ENCODE data around the gene IVL. TPM values are rescaled to one million over a fixed set of nuclear protein-coding genes. Genes with fewer than 3 reads are reported as not detected.
A peak's percentile ranks its signal among the peaks of the same experiment; 100 is the strongest.

IVL gene
- total and polyA plus RNA-seq, 2 donors from 2014 or later = not detected

GRCh38 chr1:152912471-152912870 is 4.1 kb downstream of the IVL start:
- Histone ChIP-seq H3K36me3 (ENCODE audit: control insufficient read depth in 2 of 3, insufficient read depth in 3 of 3, low read length in 3 of 3) (no peaks in the 10 kb centered on the region), H3K27ac (ENCODE audit: low read depth in 2 of 2, low read length in 2 of 2) (no peak overlapping the region), H3K27me3 (ENCODE audit: control insufficient read depth, insufficient read depth, low read length) (no peaks in the 10 kb centered on the region), H3K9me3 (ENCODE audit: control insufficient read depth in 2 of 3, insufficient read depth in 1 of 3, low read length in 3 of 3) (no peaks in the 10 kb centered on the region), H3K4me3 (ENCODE audit: low read length in 3 of 3) (no peak overlapping the region), H3K9ac (ENCODE audit: low read length in 3 of 3) (no peak overlapping the region), H3K4me1 (ENCODE audit: control insufficient read depth in 2 of 3, insufficient read depth in 2 of 3, low read depth in 1 of 3, low read length in 3 of 3) (no peaks in the 10 kb centered on the region)
- DNase-seq (no peak), FAIRE-seq (no peak)
- intact Hi-C loops (cut with DNase I) = no loop called here
- TF ChIP-seq, protein P1, sequence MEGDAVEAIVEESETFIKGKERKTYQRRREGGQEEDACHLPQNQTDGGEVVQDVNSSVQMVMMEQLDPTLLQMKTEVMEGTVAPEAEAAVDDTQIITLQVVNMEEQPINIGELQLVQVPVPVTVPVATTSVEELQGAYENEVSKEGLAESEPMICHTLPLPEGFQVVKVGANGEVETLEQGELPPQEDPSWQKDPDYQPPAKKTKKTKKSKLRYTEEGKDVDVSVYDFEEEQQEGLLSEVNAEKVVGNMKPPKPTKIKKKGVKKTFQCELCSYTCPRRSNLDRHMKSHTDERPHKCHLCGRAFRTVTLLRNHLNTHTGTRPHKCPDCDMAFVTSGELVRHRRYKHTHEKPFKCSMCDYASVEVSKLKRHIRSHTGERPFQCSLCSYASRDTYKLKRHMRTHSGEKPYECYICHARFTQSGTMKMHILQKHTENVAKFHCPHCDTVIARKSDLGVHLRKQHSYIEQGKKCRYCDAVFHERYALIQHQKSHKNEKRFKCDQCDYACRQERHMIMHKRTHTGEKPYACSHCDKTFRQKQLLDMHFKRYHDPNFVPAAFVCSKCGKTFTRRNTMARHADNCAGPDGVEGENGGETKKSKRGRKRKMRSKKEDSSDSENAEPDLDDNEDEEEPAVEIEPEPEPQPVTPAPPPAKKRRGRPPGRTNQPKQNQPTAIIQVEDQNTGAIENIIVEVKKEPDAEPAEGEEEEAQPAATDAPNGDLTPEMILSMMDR (IDR thresholded peaks at IDR 0.05; ENCODE audit: borderline replicate concordance, extremely low read depth, insufficient read depth) = no peak

GRCh38 chr1:152912900-152913299 is 4.6 kb downstream of the IVL start:
- H3K27me3 ChIP-seq (ENCODE audit: control insufficient read depth, insufficient read depth, low read length) = no peaks in the 10 kb centered on the region
- H3K9me3 ChIP-seq (ENCODE audit: control insufficient read depth in 2 of 3, insufficient read depth in 1 of 3, low read length in 3 of 3) = no peaks in the 10 kb centered on the region
- DNase-seq (no peak), FAIRE-seq (no peak)
- no peaks in the 10 kb centered on the region for H3K36me3 ChIP-seq (ENCODE audit: control insufficient read depth in 2 of 3, insufficient read depth in 3 of 3, low read length in 3 of 3)
- H3K27ac ChIP-seq (ENCODE audit: low read depth in 2 of 2, low read length in 2 of 2) = no peak overlapping the region
- intact Hi-C loops (cut with DNase I) = no loop called here
- TF ChIP-seq, protein P1 (IDR thresholded peaks at IDR 0.05; ENCODE audit: borderline replicate concordance, extremely low read depth, insufficient read depth) = no peak
- H3K4me1 ChIP-seq (ENCODE audit: control insufficient read depth in 2 of 3, insufficient read depth in 2 of 3, low read depth in 1 of 3, low read length in 3 of 3) = no peaks in the 10 kb centered on the region
- H3K4me3 ChIP-seq (ENCODE audit: low read length in 3 of 3) = no peak overlapping the region
- H3K9ac ChIP-seq (ENCODE audit: low read length in 3 of 3) = no peak overlapping the region

- Histone ChIP-seq H3K36me3 (ENCODE audit: control insufficient read depth in 2 of 3, insufficient read depth in 3 of 3, low read length in 3 of 3) (no peaks in the 10 kb centered on the region), H3K4me1 (ENCODE audit: control insufficient read depth in 2 of 3, insufficient read depth in 2 of 3, low read depth in 1 of 3, low read length in 3 of 3) (no peaks in the 10 kb centered on the region), H3K4me3 (ENCODE audit: low read length in 3 of 3) (no peak overlapping the region), H3K9me3 (ENCODE audit: control insufficient read depth in 2 of 3, insufficient read depth in 1 of 3, low read length in 3 of 3) (no peaks in the 10 kb centered on the region), H3K9ac (ENCODE audit: low read length in 3 of 3) (no peak overlapping the region), H3K27me3 (ENCODE audit: control insufficient read depth, insufficient read depth, low read length) (no peaks in the 10 kb centered on the region), H3K27ac (ENCODE audit: low read depth in 2 of 2, low read length in 2 of 2) (no peak overlapping the region)
- DNase-seq = peak in 2 of 5 donors; percentile 52 to 60
- TF ChIP-seq, protein P1 (IDR thresholded peaks at IDR 0.05; ENCODE audit: borderline replicate concordance, extremely low read depth, insufficient read depth) = peak; percentile 32
- intact Hi-C loops (cut with DNase I) = no loop called here
- FAIRE-seq = no peak
These were observed 9.4 kb downstream of the IVL start for GRCh38 chr1:152917794-152918193.

- DNase-seq = no peak
- no peak overlapping the region for H3K4me3 ChIP-seq (ENCODE audit: low read length in 3 of 3)
- no peaks in the 10 kb centered on the region for H3K9me3 ChIP-seq (ENCODE audit: control insufficient read depth in 2 of 3, insufficient read depth in 1 of 3, low read length in 3 of 3)
- H3K27ac ChIP-seq (ENCODE audit: low read depth in 2 of 2, low read length in 2 of 2) = no peak overlapping the region
- FAIRE-seq = no peak
- H3K27me3 ChIP-seq (ENCODE audit: control insufficient read depth, insufficient read depth, low read length) = no peaks in the 10 kb centered on the region
- TF ChIP-seq, protein P1 (IDR thresholded peaks at IDR 0.05; ENCODE audit: borderline replicate concordance, extremely low read depth, insufficient read depth) = no peak
- intact Hi-C loops (cut with DNase I) = no loop called here
- H3K4me1 ChIP-seq (ENCODE audit: control insufficient read depth in 2 of 3, insufficient read depth in 2 of 3, low read depth in 1 of 3, low read length in 3 of 3) = no peaks in the 10 kb centered on the region
- H3K36me3 ChIP-seq (ENCODE audit: control insufficient read depth in 2 of 3, insufficient read depth in 3 of 3, low read length in 3 of 3) = no peaks in the 10 kb centered on the region
- no peak overlapping the region for H3K9ac ChIP-seq (ENCODE audit: low read length in 3 of 3)
These were observed 10.7 kb downstream of the IVL start for GRCh38 chr1:152919071-152919470.
